ENCODE measurements around the gene ORAI3.

ORAI3 gene

DNA sequence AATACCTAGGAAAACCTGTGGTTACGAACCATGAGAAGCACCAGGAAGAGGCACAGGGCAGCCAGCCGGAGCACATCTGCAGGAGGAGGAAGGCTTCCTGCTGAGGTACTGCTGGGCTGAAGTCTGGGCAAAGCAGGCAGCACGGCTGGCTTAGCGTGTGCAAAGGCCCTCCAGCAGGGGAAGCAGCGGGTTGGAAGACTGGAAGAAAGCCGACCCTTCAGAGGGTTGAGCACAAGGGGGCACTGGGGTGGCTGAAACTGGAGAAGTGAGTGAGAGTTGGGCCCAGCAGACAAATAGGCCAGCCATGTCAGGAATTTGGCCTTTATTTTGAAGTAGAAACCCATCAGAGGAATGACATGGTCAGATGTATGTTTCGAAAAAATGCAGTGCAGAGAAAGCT lies 24.0 kb downstream of the ORAI3 start:
- DNase-seq: no peak

DNA sequence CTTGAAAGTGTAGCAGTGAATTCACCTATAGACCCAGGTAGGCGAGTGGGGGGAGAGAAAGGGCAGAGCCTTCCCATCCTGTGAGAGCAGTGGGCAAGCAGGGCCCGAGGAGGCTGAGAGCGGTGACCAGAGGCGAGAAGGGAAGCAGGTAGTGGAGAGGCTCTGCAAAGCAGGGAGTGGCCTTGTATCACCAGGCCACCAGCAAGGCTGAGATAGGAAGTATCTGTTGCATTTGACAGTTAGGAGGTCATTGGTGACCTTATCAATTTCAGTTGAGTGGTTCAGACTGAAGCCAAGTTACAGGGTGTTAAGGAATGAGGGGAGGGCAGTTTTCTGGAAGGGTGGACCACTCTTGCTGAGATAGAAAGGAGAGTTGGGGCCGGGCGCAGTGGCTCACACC lies 25.5 kb downstream of the ORAI3 start:
- no peak for DNase-seq

DNA sequence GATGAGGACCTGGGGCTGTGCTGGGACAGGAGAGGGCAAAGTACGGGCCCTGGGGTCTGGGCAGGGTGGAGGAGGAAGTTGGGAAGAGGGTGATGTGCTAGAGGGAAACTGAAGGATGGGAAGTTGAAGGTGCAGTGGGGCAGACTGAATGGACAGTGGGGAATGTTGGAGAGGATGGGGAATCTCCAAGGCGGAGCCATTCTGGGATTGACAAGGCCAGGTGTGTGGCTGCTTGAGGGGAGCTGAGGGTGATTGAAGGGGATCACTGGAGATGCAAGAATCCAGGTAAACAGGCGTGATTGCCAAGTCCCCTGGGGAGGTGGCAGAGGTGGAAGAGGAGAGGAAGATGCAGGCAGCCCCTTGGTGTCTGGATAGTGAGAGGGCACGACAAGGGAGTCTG lies 27.6 kb downstream of the ORAI3 start:
- DNase-seq: no peak

DNA sequence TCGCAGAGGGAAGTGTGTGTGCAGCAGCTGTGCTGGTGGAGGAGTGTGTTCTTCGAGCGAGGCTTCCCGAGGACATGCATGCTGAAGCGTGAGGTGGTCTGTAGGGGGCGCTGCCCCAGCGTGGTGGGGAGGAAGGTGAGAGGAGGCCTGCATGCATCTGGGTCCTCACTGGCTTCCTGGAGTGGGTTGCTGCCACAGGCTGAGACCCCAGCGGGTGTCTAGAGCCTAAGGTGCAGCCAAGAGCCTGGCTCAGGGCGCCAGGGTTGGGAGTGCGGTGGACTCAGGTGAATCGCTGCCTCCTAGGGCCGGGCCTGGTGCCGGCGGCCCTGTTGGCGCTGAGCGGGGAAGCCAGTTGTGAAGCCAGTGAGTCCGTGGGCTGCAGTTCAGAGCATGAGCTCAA lies 28.6 kb downstream of the ORAI3 start:
- no peak for DNase-seq

DNA sequence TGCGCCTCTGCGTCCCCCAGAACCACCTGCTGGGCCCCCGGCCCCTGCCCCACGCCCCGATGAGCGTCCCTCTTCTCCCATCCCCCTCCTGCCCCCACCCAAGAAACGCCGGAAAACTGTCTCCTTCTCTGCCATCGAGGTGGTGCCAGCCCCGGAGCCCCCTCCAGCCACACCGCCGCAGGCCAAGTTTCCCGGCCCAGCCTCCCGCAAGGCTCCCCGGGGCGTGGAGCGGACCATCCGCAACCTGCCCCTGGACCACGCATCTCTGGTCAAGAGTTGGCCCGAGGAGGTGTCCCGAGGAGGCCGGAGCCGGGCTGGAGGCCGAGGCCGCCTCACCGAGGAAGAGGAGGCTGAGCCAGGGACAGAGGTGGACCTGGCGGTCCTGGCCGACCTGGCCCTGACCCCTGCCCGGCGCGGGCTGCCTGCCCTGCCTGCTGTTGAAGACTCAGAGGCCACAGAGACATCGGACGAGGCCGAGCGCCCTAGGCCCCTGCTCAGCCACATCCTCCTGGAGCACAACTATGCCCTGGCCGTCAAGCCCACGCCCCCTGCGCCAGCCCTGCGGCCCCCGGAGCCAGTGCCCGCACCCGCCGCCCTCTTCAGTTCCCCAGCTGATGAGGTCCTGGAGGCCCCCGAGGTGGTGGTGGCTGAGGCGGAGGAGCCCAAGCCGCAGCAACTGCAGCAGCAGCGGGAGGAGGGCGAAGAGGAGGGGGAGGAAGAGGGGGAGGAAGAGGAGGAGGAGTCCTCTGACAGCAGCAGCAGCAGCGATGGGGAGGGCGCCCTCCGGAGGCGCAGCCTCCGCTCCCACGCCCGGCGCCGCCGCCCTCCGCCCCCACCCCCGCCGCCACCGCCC lies 30.5 kb downstream of the ORAI3 start:
- DNase-seq: no peak

DNA sequence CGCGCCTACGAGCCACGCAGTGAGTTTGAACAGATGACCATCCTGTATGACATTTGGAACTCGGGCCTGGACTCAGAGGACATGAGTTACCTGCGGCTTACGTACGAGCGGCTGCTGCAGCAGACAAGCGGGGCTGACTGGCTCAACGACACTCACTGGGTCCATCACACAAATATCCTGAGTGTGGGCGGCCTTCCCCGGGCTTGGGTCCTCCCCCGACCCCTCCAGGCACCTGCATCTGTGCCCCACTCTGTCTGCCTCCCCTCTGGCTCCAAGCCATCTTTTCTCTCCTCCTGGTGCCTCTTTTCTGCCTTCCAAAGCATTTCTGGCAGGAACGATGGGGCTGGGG lies 31.1 kb downstream of the ORAI3 start:
- no peak for DNase-seq

DNA sequence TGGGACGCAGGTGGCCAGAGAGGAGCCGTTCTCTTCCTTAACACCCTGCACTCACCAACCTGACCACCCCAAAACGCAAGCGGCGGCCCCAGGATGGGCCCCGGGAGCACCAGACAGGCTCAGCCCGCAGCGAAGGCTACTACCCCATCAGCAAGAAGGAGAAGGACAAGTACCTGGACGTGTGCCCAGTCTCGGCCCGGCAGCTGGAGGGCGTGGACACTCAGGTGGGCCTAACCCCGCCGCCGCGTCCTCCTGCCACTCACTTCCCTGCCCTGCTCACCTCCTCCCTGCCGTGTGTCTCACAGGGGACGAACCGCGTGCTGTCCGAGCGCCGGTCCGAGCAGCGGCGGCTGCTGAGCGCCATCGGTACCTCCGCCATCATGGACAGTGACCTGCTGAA lies 31.6 kb downstream of the ORAI3 start:
- DNase-seq: no peak

DNA sequence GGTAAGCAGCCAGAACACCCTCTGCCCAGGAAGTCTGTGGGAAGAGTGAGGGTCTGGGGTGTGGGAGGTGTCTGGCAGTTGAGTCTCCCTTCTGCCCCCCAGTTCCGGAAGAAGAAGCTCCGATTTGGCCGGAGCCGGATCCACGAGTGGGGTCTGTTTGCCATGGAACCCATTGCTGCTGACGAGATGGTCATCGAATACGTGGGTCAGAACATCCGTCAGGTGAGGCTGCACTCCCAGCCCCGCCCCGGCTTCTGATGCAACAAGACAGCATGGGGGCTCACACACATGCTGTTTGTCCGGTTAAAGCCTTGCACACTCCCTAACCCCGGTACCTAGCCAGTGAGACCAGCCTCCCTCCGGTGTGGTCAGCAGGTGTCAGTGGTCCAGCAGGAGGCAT lies 32.1 kb downstream of the ORAI3 start:
- no peak for DNase-seq

DNA sequence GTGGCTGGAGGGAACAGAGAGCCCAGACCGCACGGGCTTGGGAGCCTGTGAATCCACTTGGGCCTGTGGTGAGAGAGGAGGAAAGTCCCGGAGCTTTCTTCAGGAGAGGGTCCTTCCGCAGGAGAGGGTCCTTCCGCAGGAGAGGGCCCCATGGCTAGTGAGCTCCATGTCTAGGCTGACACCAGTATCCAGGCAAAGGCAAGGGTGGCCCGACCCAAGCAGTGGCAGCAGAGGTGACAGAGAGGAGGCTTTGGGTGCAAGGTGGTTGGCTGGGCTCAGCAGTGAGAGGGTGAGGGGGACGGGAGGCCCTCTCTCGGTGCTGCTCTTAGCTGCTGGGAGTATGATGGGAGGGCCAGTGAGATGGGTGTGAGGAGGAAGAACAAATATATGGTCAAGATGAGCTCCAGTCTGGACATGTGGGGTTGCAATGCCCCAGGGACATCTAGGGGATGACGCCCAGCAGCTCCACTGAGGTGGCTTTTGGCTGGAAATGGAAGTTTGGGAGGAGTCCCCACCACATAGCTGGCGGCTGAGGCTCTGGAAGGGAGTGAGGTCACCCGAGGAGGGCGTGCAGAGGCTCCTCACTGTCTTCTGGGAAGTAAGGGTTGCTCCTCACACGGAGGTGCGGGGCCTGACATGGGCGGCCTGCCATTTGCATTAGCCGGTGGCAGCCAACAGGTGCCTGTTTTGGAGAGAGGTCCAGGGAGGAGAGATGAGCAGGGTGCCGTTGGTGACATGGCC lies 33.9 kb downstream of the ORAI3 start:
- no peak for DNase-seq

DNA sequence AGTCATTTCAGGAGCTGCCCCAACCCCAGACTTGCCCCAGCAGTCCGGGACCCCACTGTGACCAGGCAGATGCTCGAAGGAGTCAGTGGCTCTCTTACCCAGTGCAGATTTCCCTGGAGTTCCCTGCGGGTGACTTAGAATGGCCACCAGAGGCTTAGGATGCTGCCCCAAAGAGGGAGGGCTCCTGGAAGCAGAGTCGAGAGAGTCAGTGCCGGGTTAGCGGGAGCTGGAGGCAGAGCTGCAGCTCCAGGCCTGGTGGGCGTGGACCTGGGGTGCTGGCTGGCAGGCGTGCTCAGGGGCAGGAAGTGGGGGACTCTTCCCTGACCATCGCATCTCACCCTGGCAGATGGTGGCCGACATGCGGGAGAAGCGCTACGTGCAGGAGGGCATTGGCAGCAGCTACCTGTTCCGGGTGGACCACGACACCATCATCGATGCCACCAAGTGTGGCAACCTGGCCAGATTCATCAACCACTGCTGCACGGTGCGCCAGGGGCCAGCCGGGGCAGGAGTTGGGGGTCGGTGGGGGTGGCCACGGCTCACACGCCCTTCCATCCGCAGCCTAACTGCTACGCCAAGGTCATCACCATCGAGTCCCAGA lies 34.5 kb downstream of the ORAI3 start:
- DNase-seq: no peak

DNA sequence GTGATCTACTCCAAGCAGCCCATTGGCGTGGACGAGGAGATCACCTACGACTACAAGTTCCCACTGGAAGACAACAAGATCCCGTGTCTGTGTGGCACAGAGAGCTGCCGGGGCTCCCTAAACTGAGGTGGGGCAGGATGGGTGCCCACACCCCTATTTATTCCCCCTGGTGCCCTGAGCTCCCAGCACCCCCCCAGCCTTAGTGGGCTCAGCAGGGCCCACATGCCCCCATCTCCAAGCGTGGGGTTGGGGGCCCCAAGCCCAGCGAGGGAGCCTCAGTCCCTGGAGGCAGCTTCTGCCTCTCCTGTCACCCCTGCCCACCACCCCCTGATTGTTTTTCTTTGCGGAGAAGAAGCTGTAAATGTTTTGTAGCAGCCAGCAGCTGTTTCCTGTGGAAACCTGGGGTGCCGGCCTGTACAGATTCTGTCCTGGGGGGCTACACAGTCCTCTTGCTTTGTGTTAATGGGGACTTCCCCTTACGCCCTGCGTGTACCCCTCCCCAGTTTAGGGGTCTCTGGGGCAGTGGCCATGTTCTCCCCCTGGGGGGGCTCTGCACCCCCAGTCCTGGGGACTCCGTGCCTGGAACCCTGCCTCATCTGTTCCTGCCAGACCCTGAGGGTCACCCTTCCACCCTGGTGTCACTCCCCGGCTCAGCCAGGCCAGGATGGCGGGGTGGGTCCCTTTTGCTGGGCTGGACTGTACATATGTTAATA lies 35.2 kb downstream of the ORAI3 start:
- no peak for DNase-seq

DNA sequence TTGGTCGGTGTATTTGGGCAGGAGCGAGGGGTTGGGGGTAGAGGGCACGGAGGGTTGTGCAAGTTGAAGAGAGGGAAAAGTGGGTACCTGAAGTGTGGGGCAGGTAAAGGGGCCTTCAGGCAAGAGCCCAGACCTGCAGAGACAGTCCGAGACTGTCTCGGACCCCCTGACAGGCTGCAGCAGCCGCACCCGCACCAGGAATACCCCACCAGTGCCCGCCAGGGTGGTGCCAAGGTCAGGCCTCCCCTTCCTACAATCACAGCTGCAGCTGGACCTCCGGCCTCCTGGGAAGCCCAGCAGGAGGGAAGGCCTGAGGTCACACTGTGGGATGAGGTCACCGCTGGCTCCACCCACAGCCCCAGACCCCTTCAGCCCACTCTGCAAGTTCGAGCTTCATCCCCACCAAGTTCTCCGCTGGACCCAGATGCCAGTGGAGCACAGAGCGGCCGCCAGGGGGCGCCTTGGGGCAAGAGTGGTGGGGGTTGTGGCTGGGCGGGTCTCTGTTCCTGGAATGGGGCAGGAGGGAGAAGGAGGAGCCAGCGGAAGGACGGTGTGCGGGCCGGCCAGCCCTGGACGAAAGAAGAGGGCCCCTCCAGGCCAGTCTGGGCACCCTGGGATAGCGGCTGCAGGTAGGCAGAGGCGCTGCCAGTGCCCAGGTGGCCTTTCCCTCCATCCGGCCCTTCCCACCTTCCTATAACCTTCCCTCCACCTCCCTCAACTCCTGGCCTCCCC lies 36.0 kb downstream of the ORAI3 start, which contains the start of gene HSD3B7:
TSS of gene HSD3B7 (plus strand) at position 539 of the 732 bp plus-strand sequence. CDS start 452 bp downstream, outside the sequence.
- DNase-seq: peak; percentile 68

DNA sequence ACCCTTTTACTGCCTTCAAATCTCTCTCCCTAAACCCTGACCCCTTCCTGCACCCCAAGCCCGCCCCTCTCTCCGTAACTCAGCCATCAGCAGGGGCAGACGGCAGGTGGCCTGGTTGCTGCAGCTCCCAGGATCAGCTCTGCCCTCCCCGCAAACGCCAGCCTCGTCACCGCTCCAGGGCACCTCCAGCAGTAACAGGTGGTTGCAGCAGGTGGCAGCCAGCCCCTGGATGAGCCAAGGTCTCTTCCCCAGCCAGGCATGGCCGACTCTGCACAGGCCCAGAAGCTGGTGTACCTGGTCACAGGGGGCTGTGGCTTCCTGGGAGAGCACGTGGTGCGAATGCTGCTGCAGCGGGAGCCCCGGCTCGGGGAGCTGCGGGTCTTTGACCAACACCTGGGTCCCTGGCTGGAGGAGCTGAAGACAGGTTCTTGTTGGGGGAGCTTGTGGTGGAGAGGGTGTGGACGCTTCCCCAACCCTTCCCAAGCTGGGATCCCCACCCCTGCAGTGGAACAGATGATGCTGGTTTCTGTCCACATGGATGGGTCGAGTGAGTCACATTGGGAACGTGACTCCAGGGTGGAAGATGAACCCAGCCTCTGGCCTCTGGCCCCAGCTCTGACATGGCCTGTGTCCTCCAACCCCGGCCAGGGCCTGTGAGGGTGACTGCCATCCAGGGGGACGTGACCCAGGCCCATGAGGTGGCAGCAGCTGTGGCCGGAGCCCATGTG lies 36.7 kb downstream of the ORAI3 start:
- peak; percentile 54 for DNase-seq

DNA sequence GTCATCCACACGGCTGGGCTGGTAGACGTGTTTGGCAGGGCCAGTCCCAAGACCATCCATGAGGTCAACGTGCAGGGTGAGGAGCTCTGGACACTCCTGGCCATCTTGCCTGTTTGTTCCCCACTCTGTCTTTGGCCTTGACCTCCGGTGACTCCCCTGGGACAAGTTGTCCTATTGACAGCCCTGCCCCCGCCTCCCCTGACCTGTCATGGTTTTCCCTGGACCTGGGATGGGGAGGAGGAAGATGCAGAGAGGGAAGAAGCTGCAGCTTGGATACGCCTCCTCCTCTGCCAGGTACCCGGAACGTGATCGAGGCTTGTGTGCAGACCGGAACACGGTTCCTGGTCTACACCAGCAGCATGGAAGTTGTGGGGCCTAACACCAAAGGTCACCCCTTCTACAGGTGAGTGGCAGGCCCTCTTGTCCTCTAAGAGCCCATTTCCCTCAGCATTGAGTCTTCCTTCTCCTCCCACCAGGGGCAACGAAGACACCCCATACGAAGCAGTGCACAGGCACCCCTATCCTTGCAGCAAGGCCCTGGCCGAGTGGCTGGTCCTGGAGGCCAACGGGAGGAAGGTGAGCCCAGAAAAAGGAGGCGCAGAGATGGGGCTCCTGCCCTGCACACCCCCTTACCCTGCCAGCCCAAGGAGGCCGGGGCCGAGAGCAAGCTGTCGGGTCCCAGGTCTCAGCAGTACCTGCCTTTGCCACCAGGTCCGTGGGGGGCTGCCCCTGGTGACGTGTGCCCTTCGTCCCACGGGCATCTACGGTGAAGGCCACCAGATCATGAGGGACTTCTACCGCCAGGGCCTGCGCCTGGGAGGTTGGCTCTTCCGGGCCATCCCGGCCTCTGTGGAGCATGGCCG lies 37.5 kb downstream of the ORAI3 start:
- no peak for DNase-seq

DNA sequence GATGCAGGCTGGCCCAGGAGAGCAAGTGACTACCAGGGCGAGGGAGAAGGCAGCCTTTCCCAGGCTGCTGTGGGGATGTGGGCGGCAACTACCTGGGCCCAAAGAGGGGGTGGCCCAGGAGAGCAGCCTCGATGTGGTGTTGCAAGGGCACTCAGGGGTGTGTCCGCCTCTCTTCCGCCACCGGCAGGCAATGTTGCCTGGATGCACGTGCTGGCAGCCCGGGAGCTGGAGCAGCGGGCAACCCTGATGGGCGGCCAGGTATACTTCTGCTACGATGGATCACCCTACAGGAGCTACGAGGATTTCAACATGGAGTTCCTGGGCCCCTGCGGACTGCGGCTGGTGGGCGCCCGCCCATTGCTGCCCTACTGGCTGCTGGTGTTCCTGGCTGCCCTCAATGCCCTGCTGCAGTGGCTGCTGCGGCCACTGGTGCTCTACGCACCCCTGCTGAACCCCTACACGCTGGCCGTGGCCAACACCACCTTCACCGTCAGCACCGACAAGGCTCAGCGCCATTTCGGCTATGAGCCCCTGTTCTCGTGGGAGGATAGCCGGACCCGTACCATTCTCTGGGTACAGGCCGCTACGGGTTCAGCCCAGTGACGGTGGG lies 38.8 kb downstream of the ORAI3 start:
- no peak for DNase-seq

DNA sequence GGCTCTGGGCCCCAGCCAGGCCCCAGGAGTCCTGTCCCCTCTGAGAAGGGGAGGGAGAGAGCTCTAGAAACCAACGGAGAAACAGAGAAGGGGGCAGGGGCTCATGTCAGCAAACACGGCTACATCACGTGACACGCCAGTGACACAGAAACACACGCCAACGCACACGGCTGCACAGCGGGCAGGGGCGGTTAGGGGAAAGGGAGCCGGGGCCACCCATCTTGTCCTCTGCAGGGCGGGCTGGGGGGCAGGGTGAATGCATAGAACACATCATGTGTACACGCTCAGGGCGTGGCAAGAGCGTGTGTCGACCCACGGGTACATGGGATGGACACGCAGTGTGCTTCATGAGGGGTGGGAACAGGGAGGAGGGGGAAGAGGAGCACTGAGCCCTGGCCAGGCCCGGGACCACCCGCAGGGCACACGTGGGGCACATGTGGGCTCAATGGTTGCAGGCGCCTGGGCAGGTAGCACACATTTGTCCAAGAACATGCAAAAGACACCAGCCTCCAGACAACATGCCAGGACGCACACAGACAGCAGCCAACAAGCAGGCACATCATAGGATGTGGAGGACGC lies 40.7 kb downstream of the ORAI3 start:
- no peak for DNase-seq

DNA sequence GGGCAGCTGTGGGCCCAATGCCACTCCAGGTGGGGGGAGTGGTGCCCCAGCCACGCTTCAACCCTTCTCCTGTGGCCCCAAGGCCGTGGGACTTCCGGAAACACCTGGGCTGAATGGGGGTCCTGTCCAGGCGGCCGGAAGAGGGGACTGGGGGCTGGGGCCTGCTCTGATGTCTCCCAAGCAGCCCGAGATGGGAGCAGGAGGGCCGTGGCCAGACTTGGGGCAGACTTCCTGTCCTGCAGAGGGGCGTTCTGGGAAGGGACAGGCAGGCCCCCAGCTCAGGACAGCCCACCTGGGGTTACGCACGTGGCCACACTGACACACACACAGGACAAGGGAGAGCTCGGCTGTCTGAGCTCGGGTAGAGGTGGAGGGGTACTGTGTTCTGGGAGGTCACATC lies 41.2 kb downstream of the ORAI3 start:
- DNase-seq: no peak

DNA sequence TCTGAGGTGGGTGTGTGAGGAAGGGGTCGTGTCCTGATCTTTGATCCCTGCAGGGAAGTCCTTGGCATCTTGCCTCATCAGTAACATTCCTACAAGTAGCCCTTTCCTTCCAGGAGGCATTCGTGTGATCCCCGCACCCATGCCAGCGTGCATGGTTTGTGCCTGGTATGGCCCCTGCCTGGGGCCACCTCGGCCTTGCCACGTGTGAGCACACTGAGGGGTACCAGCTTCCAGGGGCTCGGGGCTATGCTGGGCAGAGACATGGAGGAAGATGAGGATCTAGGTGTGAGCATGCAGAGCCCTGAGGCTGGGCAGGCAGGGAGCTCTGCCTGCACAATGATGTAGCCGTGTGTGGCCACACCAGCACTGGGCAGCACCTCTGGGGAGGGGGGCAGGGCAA lies 42.2 kb downstream of the ORAI3 start:
- DNase-seq: no peak

DNA sequence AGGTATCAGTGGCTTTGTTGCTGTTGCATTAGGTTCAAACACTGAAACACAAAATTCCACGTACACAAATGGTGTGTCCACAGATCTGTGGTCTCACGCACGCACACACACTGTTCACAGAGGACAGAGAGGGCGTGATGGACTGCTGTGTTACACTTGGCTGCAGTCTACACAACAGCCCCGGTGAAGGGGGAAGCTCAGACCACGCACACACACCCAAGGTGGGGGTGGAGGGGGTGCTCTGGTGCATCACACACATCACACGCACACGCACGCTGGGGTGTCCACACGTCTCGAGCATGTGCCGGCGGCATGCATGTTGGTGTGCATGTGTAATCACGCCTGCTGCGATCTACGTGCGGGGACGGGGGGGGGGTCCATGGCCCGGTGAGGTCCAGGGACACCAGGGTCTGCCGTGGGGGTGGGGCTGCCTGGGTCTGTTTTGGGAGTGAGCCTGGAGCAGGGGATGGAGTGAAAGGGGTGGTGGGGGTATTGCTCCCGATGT lies 43.5 kb downstream of the ORAI3 start:
- DNase-seq: no peak
